ENCODE data around the gene HTD2. TPM values are rescaled to one million over a fixed set of nuclear protein-coding genes. Genes with fewer than 3 reads are reported as not detected.

Gene HTD2
- total RNA-seq, 1 donor from 2014 or later = 6.3 TPM

DNA sequence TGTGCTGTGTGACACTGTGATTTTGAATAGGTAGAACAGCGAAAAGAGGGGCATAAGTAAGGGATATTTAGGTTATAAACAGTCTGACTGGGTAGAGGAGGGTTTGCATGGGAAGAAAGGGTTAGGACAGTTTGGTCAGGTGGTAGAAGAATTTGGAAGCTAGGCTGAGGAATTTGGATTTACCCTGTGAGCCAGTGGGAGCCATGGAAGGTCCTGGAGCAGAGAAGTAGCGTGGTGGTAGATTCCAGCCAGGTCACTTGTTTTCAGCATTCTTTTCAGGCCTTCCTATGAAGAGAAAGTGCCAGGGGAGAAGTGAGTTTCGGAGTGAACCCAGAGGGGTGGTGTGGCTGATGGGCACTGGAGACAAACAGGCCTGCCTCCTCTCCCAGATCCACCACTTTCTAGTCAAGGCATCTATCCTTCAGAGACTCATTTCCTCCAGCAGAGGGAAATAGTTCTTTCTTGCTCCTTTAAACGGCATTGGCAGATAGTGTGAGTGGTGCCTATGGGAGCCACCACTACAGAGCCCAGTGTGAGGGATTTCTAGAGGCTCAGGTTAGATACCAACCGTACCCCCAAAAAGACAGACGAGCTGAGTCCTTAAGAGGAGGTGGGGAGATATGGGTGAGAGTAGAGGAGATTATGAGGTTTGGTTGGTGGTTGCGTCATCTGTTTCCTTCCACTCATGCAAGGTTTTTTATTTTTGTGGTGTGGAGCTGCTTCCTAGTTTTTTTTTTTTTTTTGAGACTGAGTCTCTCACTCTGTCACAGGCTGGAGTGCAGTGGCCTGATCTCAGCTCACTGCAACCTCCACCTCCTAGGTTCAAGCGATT lies 47.6 kb downstream of the HTD2 start:
- intact Hi-C loops (cut with micrococcal nuclease) = loop anchor here (1.0 to 10.0 kb wide), 10 partner anchors 19 to 1572 kb away; partner anchors contain the start of genes HTD2, PDE12 and RPP14

DNA sequence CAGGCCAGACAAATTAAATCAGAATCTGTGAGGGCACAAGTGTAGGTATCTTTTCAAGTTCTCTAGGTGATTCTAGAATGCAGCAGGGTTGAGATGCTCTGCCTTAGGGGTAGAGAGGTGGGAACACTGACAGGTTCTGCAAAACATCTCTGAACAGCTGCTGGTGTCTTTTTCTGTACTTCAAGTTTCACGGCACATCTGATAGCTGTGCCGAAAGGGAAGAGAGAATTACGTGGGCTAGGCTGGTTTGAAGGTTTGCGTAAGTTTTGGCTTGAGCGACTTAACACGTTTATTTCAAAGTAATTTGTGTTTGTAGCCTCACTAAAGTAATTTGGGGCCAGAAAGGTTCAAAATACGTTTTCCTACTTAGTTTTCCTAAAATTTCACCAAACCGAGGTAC lies 48.9 kb downstream of the HTD2 start:
- intact Hi-C loops (cut with micrococcal nuclease) = loop anchor here (2.0 to 10.0 kb wide), 3 partner anchors 32 to 800 kb away; partner anchors contain the start of gene PDE12

DNA sequence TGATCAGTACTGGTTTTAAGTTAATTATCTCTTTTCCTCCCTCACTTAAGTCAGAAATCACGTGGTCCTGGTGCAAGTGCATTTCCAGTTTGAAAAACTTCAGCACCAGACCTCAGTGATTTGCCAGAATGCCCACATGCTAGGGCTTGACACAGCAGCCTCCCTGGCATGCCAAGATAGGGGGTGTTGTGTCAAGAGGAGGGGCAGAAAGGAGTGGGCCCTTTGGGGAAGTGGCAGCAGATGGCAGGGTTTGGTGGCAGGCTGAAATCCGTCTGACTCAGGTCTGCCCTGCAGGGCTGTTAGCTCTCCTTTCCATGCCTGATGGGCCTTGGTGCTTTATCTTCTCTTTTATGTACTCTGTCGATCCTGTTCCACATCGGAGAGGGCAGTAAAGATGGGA lies 49.7 kb downstream of the HTD2 start:
- intact Hi-C loops (cut with micrococcal nuclease) = loop anchor here (10.0 kb wide), 1 partner anchor 801 kb away; the partner anchor contains the start of gene PDE12

DNA sequence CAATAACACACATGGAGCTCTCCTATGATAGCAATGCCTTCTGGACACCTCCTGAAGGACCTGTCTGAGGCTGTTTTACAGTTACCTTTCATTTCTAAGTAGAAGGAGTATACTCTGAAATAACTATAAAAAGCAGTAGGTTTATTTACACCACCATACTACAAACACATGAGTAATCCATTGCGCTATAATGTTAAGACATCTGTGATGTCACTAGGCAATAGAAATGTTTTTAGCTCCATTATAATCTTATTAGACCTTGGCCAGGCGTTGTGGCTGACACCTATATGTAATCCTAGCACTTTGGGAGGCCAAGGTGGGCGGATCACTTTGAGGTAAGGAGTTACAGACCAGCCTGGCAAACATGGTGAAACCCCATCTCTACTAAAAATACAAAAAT lies 51.1 kb downstream of the HTD2 start:
- intact Hi-C loops (cut with micrococcal nuclease) = loop anchor here (10.0 kb wide), 1 partner anchor 803 kb away; the partner anchor contains the start of gene PDE12

DNA sequence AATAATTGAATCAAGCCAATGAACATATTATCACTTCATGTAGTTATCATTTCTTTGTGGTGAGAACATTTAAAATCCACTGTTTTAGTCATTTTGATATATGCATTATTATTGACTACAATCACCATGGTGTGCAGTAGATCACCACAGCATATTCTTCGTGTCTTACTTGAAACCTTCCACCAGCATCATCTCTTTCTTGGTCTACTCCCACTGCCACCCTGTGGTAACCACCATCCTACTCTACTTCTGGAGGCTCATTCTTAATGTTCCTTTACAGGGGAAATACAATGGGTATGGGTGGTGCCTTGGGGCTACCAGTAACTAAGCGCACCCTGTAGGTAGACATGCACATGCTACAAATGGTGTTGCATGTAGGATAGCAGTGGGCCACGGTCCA lies 51.8 kb downstream of the HTD2 start:
- intact Hi-C loops (cut with micrococcal nuclease) = loop anchor here (1.0 to 10.0 kb wide), 2 partner anchors 8 to 803 kb away; partner anchors contain the start of gene PDE12

DNA sequence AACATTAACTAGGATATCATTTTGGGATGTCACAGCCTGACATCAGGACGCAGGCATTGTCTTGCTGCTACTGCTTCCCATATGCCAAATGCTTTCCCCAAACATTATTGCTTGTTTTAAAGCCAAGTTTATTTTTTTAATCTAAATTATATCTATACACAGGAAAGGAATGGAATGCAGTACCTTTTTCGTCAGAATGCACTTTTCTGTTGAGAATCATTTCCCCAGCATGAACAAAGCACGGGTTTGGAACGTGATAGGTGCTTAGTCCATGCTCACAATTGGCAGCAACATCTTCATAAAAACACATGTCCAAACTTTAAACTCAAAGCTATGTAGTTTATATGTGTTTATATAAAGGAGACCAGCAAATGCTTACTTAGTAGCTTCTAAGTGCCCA lies 52.5 kb downstream of the HTD2 start:
- intact Hi-C loops (cut with micrococcal nuclease) = loop anchor here (1.0 to 10.0 kb wide), 2 partner anchors 9 to 804 kb away; partner anchors contain the start of gene PDE12

DNA sequence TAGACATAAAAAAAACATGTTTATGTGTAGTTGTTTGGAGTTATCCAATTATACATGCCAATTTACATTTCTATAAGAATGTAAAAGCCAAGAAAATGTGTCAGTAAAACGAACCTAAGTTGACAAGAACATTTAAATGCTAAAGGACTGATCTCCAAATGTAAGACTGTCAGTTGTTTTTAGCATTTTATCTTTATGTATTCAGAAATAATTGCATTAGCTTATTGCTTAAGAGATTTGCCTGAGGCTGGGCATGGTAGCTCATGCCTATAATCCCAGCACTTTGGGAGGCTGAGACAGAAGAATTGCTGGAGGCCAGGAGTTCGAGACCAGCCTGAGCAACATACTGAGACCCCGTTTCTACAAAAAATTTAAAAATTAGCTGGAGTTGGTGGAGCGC lies 53.3 kb downstream of the HTD2 start:
- intact Hi-C loops (cut with micrococcal nuclease) = loop anchor here (10.0 kb wide), 1 partner anchor 805 kb away; the partner anchor contains the start of gene PDE12

DNA sequence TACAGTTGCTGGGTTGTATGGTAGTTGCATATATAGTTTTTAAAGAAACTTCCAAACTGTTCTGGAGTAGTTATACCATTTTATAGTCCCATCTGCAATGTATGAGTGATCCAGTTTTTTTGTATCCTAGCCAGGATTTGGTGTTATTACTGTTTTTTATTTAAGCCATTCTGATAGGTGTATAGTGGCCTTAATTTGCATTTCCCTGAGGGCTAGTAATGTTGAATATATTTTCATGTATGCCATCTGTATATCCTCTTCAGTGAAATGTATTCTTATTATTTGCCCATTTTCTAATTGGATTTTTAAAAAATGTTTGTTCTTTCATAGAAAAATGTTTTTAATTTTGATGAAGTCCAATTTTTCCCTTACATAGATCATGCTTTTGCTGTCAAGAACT lies 55.5 kb downstream of the HTD2 start:
- intact Hi-C loops (cut with micrococcal nuclease) = no loop called here

DNA sequence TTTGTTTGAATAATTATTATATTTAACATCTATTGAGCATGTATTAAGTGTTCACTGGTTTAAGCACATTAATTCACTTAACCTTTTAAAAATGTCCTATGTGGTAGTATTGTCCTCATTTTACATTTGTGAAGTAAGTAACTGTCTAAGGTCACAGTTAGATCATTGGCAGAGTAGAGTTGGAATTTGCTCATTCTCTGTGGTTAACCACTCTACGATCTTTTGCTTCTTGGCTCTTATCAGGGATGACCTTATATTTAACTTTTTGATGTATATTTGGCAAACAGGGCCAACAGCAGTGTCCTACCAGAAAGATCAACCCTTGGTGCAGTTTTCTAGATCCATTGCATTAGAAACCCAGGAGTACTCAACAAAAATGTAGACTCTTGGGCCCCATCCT lies 60.4 kb downstream of the HTD2 start:
- intact Hi-C loops (cut with micrococcal nuclease) = no loop called here

DNA sequence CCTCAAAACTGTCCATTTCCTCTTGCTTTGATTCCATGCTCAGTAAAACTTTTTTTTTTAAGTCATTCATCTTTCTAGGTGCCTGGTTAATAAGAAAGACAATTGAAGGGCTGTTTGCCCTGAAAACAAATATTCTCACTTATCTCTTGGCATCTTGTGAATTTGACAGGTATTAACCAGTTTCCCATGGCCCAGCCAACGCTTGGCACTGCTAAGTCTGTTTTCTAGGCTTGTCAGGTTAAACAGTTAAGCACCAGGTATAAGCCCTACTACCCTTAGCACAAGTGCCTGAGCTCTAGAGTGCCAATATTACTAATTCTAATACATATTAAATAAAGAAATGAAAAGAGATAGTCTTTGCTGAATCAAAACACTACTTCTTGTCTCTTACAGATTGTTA lies 62.7 kb downstream of the HTD2 start:
- intact Hi-C loops (cut with micrococcal nuclease) = no loop called here

Other genes with a start within 250 kb of the HTD2 start
- gene DNASE1L3, start 95.5 kb upstream of the HTD2 start, total RNA-seq = not detected in 2 replicates
- 6.1 and 7.0 TPM in 2 replicates for gene ABHD6, start 68.7 kb upstream of the HTD2 start, total RNA-seq
- 18.0 and 19.6 TPM in 2 replicates for gene RPP14, start 275 bp upstream of the HTD2 start, total RNA-seq
- 55.1 and 58.3 TPM in 2 replicates for gene PXK, start 26.4 kb downstream of the HTD2 start, total RNA-seq
- 63.8 and 68.7 TPM in 2 replicates for gene PDHB, start 127.3 kb downstream of the HTD2 start, total RNA-seq
- gene KCTD6, start 185.6 kb downstream of the HTD2 start, total RNA-seq = 10.7 and 11.2 TPM in 2 replicates
- not detected in 2 replicates for gene ACOX2, start 230.7 kb downstream of the HTD2 start, total RNA-seq

Measured in T-helper 1 cell treated with Interleukin-12 subunit alpha and Interleukin-12 subunit beta and Interleukin-4 antibody, amounts not matched to agents 30 ng/mL and 1 ng/mL, for 36 hours (primary cell).